ENCODE results near the gene XIRP2.

GRCh38 chr2:167054881-167055280 lies 166.6 kb downstream of the XIRP2 start:
- TF ChIP-seq RFX5 (IDR thresholded peaks at IDR 0.05) (no peak), CTCF (IDR thresholded peaks at IDR 0.05) (no peak), JUN (IDR thresholded peaks at IDR 0.05) (no peak), RNF2 (IDR thresholded peaks at IDR 0.05; ENCODE audit: borderline replicate concordance, low read depth) (no peak), POLR2A (IDR thresholded peaks at IDR 0.05; ENCODE audit: low read length) (no peak), HOXA7 (CRISPR knock-in tag; IDR thresholded peaks at IDR 0.05) (no peak), KDM1A (IDR thresholded peaks at IDR 0.05; ENCODE audit: low read depth) (no peak)
